AG09309 (cell line): Measurements from ENCODE around the gene ZEB2.

Experiments used
- DNase-seq: peaks from one replicate; pipeline ENCODE4 v3.0.0-alpha.2; 2010; ENCODE audit warnings: low read depth
- H3K4me3 ChIP-seq: 2 replicates; pipeline ENCODE4 v1.5.1; 2011; ENCODE audit warnings: mild to moderate bottlenecking, low read depth, low read length, moderate library complexity; ENCODE audit not compliant: control insufficient read depth
- TF ChIP-seq, protein P1 (sequence below): IDR thresholded peaks from 2 replicates; pipeline ENCODE4 v1.5.1; 2011; ENCODE audit warnings: mild to moderate bottlenecking, low read depth, low read length, inconsistent platforms; ENCODE audit not compliant: insufficient read depth, control insufficient read depth; ENCODE audit errors: missing control alignments

Gene ZEB2

DNA sequence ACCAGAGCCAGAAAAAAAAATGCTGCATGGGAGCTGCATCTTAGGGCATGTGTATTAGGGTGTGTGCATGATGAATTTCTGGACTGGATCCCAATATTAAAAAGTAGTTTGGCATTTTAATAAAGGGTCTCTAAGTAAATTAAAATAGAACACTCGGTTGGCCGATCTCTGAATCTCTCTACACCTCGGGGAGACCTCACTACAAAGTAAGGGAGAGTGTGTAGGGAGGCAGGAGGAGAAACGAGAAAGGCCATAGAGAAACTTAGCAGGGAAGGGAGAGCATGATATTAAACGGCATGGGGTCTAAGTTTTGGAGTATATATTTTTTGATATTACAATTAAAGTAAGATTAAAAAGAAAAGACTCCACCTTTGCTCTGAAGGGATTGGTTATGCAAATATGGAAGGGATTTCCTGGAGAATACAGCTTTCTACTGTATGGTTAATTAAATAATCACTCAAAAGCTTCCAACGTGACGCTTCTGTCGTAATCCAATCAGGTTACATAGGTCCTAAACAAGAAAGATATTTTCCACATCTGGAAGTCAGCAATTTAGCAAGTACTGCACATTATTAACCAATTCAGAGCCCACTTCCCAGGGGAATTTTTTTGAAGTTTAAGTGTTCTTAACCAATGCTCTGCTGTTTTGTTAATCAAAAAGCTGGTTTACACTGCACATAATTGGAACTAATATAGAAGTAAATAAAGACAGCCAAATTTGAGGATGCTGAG, 1.0 kb upstream of the ZEB2 start:
- no peak overlapping the region for H3K4me3 ChIP-seq
- DNase-seq = no peak
- TF ChIP-seq, protein P1, sequence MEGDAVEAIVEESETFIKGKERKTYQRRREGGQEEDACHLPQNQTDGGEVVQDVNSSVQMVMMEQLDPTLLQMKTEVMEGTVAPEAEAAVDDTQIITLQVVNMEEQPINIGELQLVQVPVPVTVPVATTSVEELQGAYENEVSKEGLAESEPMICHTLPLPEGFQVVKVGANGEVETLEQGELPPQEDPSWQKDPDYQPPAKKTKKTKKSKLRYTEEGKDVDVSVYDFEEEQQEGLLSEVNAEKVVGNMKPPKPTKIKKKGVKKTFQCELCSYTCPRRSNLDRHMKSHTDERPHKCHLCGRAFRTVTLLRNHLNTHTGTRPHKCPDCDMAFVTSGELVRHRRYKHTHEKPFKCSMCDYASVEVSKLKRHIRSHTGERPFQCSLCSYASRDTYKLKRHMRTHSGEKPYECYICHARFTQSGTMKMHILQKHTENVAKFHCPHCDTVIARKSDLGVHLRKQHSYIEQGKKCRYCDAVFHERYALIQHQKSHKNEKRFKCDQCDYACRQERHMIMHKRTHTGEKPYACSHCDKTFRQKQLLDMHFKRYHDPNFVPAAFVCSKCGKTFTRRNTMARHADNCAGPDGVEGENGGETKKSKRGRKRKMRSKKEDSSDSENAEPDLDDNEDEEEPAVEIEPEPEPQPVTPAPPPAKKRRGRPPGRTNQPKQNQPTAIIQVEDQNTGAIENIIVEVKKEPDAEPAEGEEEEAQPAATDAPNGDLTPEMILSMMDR = no peak

GRCh38 chr2:144519597-144519933, 354 bp downstream of the ZEB2 start:
- TF ChIP-seq, protein P1 = no peak
- DNase-seq = no peak
- H3K4me3 ChIP-seq = peak overlapping the region; percentile 77

GRCh38 chr2:144518748-144519596, 947 bp downstream of the ZEB2 start:
- peak overlapping the region; percentile 77 for H3K4me3 ChIP-seq
- DNase-seq = no peak
- TF ChIP-seq, protein P1 = no peak

GRCh38 chr2:144517866-144518747, 1.8 kb downstream of the ZEB2 start:
- peak overlapping the region; percentile 77 for H3K4me3 ChIP-seq
- DNase-seq = no peak
- TF ChIP-seq, protein P1 = no peak

GRCh38 chr2:144516981-144517865, 2.7 kb downstream of the ZEB2 start:
- TF ChIP-seq, protein P1 = no peak
- DNase-seq = peak; percentile 89
- H3K4me3 ChIP-seq = peak overlapping the region; percentile 77
